Progenitor cell of endocrine pancreas (in vitro differentiated cells): Measurements from ENCODE around the gene CORO2B. TPM values are rescaled to one million over a fixed set of nuclear protein-coding genes. Genes with fewer than 3 reads are reported as not detected.

Source experiments
- DNase-seq: peaks from one replicate; pipeline ENCODE4 v3.0.0; 2021; ENCODE audit warnings: low spot score; ENCODE audit not compliant: unreplicated experiment
- H3K27ac Mint-ChIP-seq: 2 replicates; pipeline ENCODE4 v1.8.0; 2021; ENCODE audit warnings: mild to moderate bottlenecking, moderate library complexity, mixed read lengths
- H3K27me3 Mint-ChIP-seq: 2 replicates; pipeline ENCODE4 v1.8.0; 2021; ENCODE audit warnings: mixed read lengths
- H3K36me3 Mint-ChIP-seq: 2 replicates; pipeline ENCODE4 v1.8.0; 2022; ENCODE audit warnings: mixed read lengths; ENCODE audit not compliant: insufficient read depth
- H3K4me1 Mint-ChIP-seq: 2 replicates; pipeline ENCODE4 v1.8.0; 2021; ENCODE audit warnings: low read depth, mixed read lengths
- H3K4me3 Mint-ChIP-seq: 2 replicates; pipeline ENCODE4 v1.8.0; 2021; ENCODE audit warnings: low read depth, mild to moderate bottlenecking, moderate library complexity, mixed read lengths
- H3K9me3 Mint-ChIP-seq: 2 replicates; pipeline ENCODE4 v1.8.0; 2021; ENCODE audit warnings: low read depth, mixed read lengths
- CTCF ChIP-seq: fragments of 200-600 bp; sonication (generic); IDR thresholded peaks from one replicate; pipeline ENCODE4 v1.5.0; 2021; ENCODE audit warnings: antibody characterized with exemption, mild to moderate bottlenecking; ENCODE audit not compliant: unreplicated experiment
- total RNA-seq: library from RNA; stranded (reverse); gene quantifications from 2 replicates; pipeline ENCODE4 v1.2.1, GENCODE V29; 2021

CORO2B gene
- total RNA-seq, 1 donor from 2014 or later = 1.5 TPM

GRCh38 chr15:68558318-68559305 is 20.2 kb upstream of the CORO2B start:
- H3K4me1 Mint-ChIP-seq = peaks cover 13% of the 10 kb centered on the region
- H3K27ac Mint-ChIP-seq = peak overlapping the region; percentile 41
- DNase-seq = no peak
- H3K27me3 Mint-ChIP-seq = peaks cover 69% of the 10 kb centered on the region
- H3K36me3 Mint-ChIP-seq = no peaks in the 10 kb centered on the region
- H3K4me3 Mint-ChIP-seq = peak overlapping the region; percentile 74
- no peaks in the 10 kb centered on the region for H3K9me3 Mint-ChIP-seq
- TF ChIP-seq CTCF = no peak

- H3K36me3 Mint-ChIP-seq = no peaks in the 10 kb centered on the region
- peak overlapping the region; percentile 74 for H3K4me3 Mint-ChIP-seq
- peaks cover 13% of the 10 kb centered on the region for H3K4me1 Mint-ChIP-seq
- peaks cover 62% of the 10 kb centered on the region for H3K27me3 Mint-ChIP-seq
- no peak for TF ChIP-seq CTCF
- H3K9me3 Mint-ChIP-seq = no peaks in the 10 kb centered on the region
- peak; percentile 89 for DNase-seq
- H3K27ac Mint-ChIP-seq = peak overlapping the region; percentile 41
These were observed 19.2 kb upstream of the CORO2B start for GRCh38 chr15:68559345-68560310.

GRCh38 chr15:68560501-68561113 is 18.2 kb upstream of the CORO2B start:
- peaks cover 13% of the 10 kb centered on the region for H3K4me1 Mint-ChIP-seq
- TF ChIP-seq CTCF = no peak
- peak overlapping the region; percentile 37 for H3K4me3 Mint-ChIP-seq
- no peaks in the 10 kb centered on the region for H3K9me3 Mint-ChIP-seq
- no peak overlapping the region for H3K27ac Mint-ChIP-seq
- DNase-seq = no peak
- no peaks in the 10 kb centered on the region for H3K36me3 Mint-ChIP-seq
- H3K27me3 Mint-ChIP-seq = peaks cover 56% of the 10 kb centered on the region

GRCh38 chr15:68561171-68561900 is 17.5 kb upstream of the CORO2B start:
- H3K4me3 Mint-ChIP-seq = no peak overlapping the region

More at GRCh38 chr15:68561171-68561900, 17.5 kb upstream of the CORO2B start:
- no peak overlapping the region for H3K27ac Mint-ChIP-seq
- H3K27me3 Mint-ChIP-seq = peaks cover 50% of the 10 kb centered on the region
- no peaks in the 10 kb centered on the region for H3K36me3 Mint-ChIP-seq
- TF ChIP-seq CTCF = no peak
- H3K9me3 Mint-ChIP-seq = no peaks in the 10 kb centered on the region
- no peak for DNase-seq
- peaks cover 13% of the 10 kb centered on the region for H3K4me1 Mint-ChIP-seq
